Transverse colon (tissue), 3 donors: ENCODE measurements around the gene KIF20A.

Source experiments
- CTCF ChIP-seq, 5 experiments: fragments of 200-600 bp in 3 of 5; fragments of 450-650 bp in 2 of 5; sonication (generic) in 3 of 5; IDR thresholded peaks; 1 replicate in 2 of 5; 2 replicates in 3 of 5; pipeline ENCODE4 v1.5.1; 2016 to 2017; ENCODE audit warnings: antibody characterized with exemption in 5 of 5, inconsistent platforms in 3 of 5, mild to moderate bottlenecking in 2 of 5, moderate library complexity in 1 of 5
- POLR2A ChIP-seq: fragments of 450-650 bp; IDR thresholded peaks from one replicate; pipeline ENCODE4 v1.6.1; 2016; ENCODE audit warnings: antibody characterized with exemption, mild to moderate bottlenecking, moderate library complexity

- TF ChIP-seq CTCF (IDR thresholded peaks at IDR 0.05) = no peak
- TF ChIP-seq POLR2A = no peak
These were observed 15.2 kb upstream of the KIF20A start for GRCh38 chr5:138163721-138164120.
